ENCODE data around the gene SUSD2. TPM values are rescaled to one million over a fixed set of nuclear protein-coding genes. Genes with fewer than 3 reads are reported as not detected.
A peak's percentile ranks its signal among the peaks of the same experiment; 100 is the strongest.
"Not testable (repeated sequence)": the region's sequence is repeated elsewhere in the genome, so short reads cannot be mapped to it uniquely, and the experiment has no call there.

SUSD2 gene
- total RNA-seq, 6 experiments from 2014 or later, result 0.11 to 0.24 (median 0.19) TPM

DNA sequence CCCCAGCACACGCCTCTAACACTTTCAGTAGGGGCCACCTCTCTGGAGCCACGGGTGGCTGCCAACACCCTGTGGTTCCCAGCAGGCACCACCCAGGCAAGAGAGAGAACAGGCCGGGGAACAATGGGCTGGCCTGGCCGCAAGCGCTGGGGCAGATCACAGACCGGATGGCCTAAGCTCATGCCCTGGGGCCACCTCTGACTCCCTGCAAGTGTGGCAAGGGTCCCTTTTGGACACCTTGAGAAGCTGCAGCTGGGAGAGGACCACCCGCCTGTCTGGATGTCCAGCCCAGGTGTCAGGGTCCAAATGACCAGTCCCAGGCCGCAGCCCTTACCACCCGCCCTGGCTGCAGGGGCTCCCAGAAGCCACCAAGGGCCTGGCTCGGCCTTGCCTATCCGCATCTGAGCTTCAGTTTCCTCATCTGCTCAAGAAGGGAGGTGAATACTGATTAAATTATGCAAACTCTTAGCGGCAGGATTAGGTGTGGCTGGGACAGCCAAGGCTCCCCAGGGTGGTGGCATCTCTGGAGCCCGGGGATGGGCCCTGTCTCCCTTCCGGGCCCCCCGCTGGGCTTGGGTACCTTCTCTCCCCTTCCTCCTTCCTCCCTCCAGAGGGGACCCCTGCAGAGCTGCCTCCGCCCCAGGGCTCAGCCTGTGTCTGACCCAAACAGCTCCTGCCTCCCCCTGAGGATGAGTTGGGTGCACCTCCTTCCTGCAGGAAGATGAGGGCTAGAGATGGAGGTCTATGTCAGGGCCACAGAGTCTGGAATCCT, 785 bp upstream of the SUSD2 start:
- no peaks in the 10 kb centered on the region for H3K36me3 Mint-ChIP-seq (ENCODE audit: low read depth)
- H3K27ac Mint-ChIP-seq, result no peak overlapping the region
- H3K4me3 Mint-ChIP-seq, result no peak overlapping the region
- TF ChIP-seq, protein P1, sequence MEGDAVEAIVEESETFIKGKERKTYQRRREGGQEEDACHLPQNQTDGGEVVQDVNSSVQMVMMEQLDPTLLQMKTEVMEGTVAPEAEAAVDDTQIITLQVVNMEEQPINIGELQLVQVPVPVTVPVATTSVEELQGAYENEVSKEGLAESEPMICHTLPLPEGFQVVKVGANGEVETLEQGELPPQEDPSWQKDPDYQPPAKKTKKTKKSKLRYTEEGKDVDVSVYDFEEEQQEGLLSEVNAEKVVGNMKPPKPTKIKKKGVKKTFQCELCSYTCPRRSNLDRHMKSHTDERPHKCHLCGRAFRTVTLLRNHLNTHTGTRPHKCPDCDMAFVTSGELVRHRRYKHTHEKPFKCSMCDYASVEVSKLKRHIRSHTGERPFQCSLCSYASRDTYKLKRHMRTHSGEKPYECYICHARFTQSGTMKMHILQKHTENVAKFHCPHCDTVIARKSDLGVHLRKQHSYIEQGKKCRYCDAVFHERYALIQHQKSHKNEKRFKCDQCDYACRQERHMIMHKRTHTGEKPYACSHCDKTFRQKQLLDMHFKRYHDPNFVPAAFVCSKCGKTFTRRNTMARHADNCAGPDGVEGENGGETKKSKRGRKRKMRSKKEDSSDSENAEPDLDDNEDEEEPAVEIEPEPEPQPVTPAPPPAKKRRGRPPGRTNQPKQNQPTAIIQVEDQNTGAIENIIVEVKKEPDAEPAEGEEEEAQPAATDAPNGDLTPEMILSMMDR (IDR thresholded peaks at IDR 0.05), result no peak
- H3K4me1 Mint-ChIP-seq (ENCODE audit: low read depth), result no peaks in the 10 kb centered on the region
- DNase-seq, result no peak
- no peaks in the 10 kb centered on the region for H3K9me3 Mint-ChIP-seq
- H3K27me3 Mint-ChIP-seq (ENCODE audit: insufficient read depth), result peaks cover 1% of the 10 kb centered on the region; the same call in 1 of the 2 replicates

DNA sequence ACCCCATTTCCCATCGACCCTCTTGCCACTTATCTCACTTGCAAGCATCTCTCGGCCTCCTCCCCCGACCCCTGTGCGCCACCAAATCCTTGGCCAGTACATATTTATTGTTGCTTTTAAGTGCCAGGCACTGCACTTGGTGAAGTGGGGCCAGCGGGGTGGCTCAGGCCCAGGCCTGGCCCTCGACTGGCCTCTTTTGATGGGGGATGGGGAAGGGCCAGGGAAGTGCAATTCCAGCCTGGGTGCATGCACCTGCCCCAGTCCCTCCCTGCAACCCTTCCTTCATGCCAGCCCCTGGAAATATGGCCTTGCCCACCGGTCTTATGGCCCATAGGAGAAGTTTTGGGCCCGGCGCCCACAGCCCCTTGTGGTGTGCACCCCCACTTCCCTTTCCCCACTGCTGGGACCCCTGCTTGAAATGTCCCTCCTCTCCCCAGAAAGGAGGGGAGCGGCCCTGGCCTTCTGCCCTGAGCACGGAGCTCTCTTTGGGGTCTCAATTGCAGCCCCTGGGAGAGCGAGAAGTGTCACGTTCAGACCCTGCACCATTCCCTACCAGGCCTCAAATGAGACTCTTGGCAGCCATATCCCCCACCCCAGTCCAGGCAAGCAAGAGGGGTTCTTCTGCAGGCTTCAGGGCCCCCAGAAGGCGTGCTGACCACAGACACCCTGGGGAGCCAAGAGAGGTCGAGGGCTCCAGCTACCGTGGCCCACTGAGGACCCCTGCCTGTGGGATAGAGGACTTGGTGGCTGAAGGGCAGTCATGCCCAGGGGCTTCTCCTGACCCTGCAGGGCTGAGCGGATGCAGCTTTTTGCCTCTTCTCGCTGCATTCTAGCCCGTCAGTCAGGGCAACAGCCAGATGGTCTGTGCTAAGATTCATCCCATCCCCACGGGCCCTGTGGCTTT, 961 bp downstream of the SUSD2 start:
- no peak for DNase-seq
- Mint-ChIP-seq H3K9me3 (no peaks in the 10 kb centered on the region), H3K27ac (no peak overlapping the region), H3K4me1 (ENCODE audit: low read depth) (no peaks in the 10 kb centered on the region), H3K27me3 (ENCODE audit: insufficient read depth) (peaks cover 2% of the 10 kb centered on the region; the same call in 1 of the 2 replicates), H3K36me3 (ENCODE audit: low read depth) (no peaks in the 10 kb centered on the region), H3K4me3 (no peak overlapping the region)
- TF ChIP-seq, protein P1 (IDR thresholded peaks at IDR 0.05), result peak; percentile 39

- H3K9me3 Mint-ChIP-seq; H3K4me1 Mint-ChIP-seq (ENCODE audit: low read depth); DNase-seq; H3K27ac Mint-ChIP-seq; H3K36me3 Mint-ChIP-seq (ENCODE audit: low read depth); H3K27me3 Mint-ChIP-seq (ENCODE audit: insufficient read depth); H3K4me3 Mint-ChIP-seq: not testable (repeated sequence)
- TF ChIP-seq, protein P1 (IDR thresholded peaks at IDR 0.05), result 0 out of 2 replicates have a peak, but pooled peaks have one; percentile 30
Observed at GRCh38 chr22:24182900-24183246, 1.6 kb downstream of the SUSD2 start.

DNA sequence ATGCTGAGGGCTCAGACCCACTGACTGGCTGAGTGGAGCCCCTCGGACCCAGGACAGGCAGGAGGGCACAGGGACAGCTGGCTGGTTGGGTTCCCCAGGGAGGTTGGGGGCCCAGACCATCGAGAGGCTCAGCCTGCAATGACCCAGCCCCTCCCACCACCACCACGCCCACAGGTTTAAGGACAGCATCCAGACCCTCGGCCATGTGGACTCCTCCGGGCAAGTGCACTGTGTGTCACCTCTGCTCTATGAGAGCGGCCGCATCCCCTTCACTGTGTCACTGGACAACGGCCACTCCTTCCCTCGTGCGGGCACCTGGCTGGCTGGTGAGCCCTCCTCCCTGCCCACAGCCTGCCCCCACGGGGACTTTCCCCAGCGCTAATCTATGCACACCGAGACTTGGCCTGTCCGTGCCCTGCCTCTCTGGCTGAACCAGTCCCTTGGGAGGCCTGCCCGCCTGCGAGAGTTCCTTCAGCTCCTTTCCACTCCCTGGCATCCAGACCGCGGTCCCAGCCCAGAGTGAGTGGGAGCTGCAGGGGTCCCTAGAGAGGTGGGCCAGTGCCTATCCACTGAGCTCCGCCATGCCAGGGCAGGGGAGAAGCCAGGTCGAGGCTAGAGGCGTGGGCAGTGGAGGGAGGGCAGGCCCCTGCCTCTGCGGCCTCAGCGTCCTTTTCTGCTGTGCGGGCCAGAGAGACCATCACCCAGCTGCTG, 2.2 kb downstream of the SUSD2 start:
- no peaks in the 10 kb centered on the region for H3K4me1 Mint-ChIP-seq (ENCODE audit: low read depth)
- H3K36me3 Mint-ChIP-seq (ENCODE audit: low read depth), result no peaks in the 10 kb centered on the region
- H3K4me3 Mint-ChIP-seq, result no peak overlapping the region
- DNase-seq, result no peak
- TF ChIP-seq, protein P1 (IDR thresholded peaks at IDR 0.05), result no peak
- H3K27ac Mint-ChIP-seq, result no peak overlapping the region
- peaks cover 4% of the 10 kb centered on the region for H3K27me3 Mint-ChIP-seq (ENCODE audit: insufficient read depth)
- H3K9me3 Mint-ChIP-seq, result no peaks in the 10 kb centered on the region

DNA sequence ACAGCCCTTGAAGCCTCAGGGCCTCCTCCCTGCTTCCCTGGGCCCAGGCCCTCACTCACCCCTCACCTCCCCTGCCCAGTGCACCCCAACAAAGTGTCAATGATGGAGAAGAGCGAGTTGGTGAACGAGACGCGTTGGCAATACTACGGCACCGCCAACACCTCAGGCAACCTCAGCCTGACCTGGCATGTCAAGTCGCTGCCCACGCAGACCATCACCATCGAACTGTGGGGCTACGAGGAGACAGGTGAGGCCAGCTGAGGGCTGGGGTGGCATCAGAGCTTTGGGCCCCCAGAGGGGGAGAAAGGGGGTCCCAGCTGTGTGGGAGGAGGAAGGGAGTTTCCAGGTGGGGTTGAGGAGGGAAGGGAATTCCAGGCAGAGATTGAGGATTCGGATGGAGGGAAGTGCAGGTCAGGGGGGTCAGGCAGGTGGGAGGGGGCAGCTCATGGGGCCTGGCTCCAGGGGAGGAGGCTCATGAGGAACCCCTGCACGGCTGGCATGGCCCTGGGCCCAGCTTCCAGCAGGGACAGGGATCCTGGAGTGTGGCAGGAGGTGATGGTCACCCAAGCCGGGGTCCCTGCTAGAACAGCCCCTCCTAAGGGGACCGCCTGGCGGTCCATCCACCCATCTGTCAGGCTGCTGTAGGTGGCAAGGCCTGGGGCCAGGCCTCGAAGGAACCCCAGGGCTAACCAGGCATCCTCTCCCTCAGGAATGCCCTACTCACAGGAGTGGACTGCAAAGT, 2.9 kb downstream of the SUSD2 start:
- Mint-ChIP-seq H3K9me3 (no peaks in the 10 kb centered on the region), H3K4me3 (no peak overlapping the region), H3K4me1 (ENCODE audit: low read depth) (no peaks in the 10 kb centered on the region), H3K27me3 (ENCODE audit: insufficient read depth) (peaks cover 4% of the 10 kb centered on the region), H3K36me3 (ENCODE audit: low read depth) (no peaks in the 10 kb centered on the region), H3K27ac (no peak overlapping the region)
- no peak for DNase-seq
- TF ChIP-seq, protein P1 (IDR thresholded peaks at IDR 0.05), result no peak
